ENCODE results near the gene SULT1B1.
"Not testable (repeated sequence)": the region's sequence is repeated elsewhere in the genome, so short reads cannot be mapped to it uniquely, and the experiment has no call there.

The SULT1B1 gene

DNA sequence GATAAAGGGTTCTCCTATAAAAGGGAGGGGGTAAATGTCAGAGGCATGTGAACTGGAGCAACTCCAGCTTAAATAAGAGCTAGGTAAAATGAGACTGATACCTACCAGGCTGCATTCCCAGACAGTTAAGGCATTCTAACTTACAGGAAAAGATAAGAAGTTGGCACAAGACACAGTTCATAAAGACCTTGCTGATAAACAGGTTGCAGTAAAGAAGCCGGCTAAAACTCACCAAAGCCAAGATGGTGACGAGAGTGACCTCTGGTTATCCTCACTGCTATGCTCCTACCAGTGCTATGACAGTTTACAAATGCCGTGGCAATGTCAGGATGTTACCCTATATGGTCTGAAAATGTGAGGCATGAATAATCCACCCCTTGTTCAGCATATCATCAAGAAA, 13.1 kb upstream of the SULT1B1 start:
- H3K9ac ChIP-seq (ENCODE audit: low read length): no peak overlapping the region
- peak; percentile 2 to 53 for DNase-seq
- no peak overlapping the region for H3K4ac ChIP-seq (ENCODE audit: low read depth, low read length)
- no peaks in the 10 kb centered on the region for H3K27me3 ChIP-seq (ENCODE audit: insufficient read depth, low read length)
- no peak overlapping the region for H4K12ac ChIP-seq (ENCODE audit: low read depth, low read length)
- no peak overlapping the region for H2BK12ac ChIP-seq (ENCODE audit: low read length)
- no peak overlapping the region for H3K4me2 ChIP-seq (ENCODE audit: low read length)
- no peaks in the 10 kb centered on the region for H3K79me1 ChIP-seq (ENCODE audit: low read length)
- no peaks in the 10 kb centered on the region for H3K79me2 ChIP-seq (ENCODE audit: control insufficient read depth, insufficient read depth, low read length, poor library complexity)
- no peak overlapping the region for H2AK5ac ChIP-seq (ENCODE audit: low read length)
- H3K18ac ChIP-seq (ENCODE audit: low read length): no peak overlapping the region
- no peaks in the 10 kb centered on the region for H3K4me1 ChIP-seq (ENCODE audit: control insufficient read depth in 1 of 2, insufficient read depth in 2 of 2, low read length in 2 of 2)
- H3K27ac ChIP-seq (ENCODE audit: low read depth, low read length): peak overlapping the region; percentile 13
- peaks cover 2% of the 10 kb centered on the region for H3K9me3 ChIP-seq (ENCODE audit: insufficient read depth, low read depth, low read length)
- no peak overlapping the region for H2BK5ac ChIP-seq (ENCODE audit: low read depth, low read length, poor library complexity)
- no CpG with 5 or more reads among the region's 3 CpGs for WGBS (ENCODE audit: extremely low coverage, insufficient coverage, insufficient read length)
- H3K4me3 ChIP-seq (ENCODE audit: low read depth, low read length): no peak overlapping the region
- no peak overlapping the region for H2BK120ac ChIP-seq (ENCODE audit: insufficient read depth, low read length, poor library complexity)
- H3K23ac ChIP-seq (ENCODE audit: low read length): no peak overlapping the region
- H4K91ac ChIP-seq (ENCODE audit: low read depth, low read length): no peak overlapping the region
- H2AFZ ChIP-seq (ENCODE audit: insufficient read depth, low read length, poor library complexity): no peak overlapping the region
- no peak overlapping the region for H4K8ac ChIP-seq (ENCODE audit: low read depth, low read length)
- H3K14ac ChIP-seq (ENCODE audit: low read length): no peak overlapping the region
- H3K36me3 ChIP-seq (ENCODE audit: control insufficient read depth in 1 of 2, insufficient read depth in 2 of 2, low read length in 2 of 2): no peaks in the 10 kb centered on the region

GRCh38 chr4:69768554-69768953, 8.1 kb upstream of the SULT1B1 start:
- not testable (repeated sequence) for H3K4ac ChIP-seq (ENCODE audit: low read depth, low read length); H2AK5ac ChIP-seq (ENCODE audit: low read length); H2BK5ac ChIP-seq (ENCODE audit: low read depth, low read length, poor library complexity); H3K9me3 ChIP-seq (ENCODE audit: insufficient read depth, low read depth, low read length); H2BK12ac ChIP-seq (ENCODE audit: low read length); H3K4me2 ChIP-seq (ENCODE audit: low read length); H3K18ac ChIP-seq (ENCODE audit: low read length); H4K12ac ChIP-seq (ENCODE audit: low read depth, low read length); H3K27ac ChIP-seq (ENCODE audit: low read depth, low read length); H3K9ac ChIP-seq (ENCODE audit: low read length); H3K4me3 ChIP-seq (ENCODE audit: low read depth, low read length); H3K14ac ChIP-seq (ENCODE audit: low read length); H2AFZ ChIP-seq (ENCODE audit: insufficient read depth, low read length, poor library complexity); H3K27me3 ChIP-seq (ENCODE audit: insufficient read depth, low read length); H4K8ac ChIP-seq (ENCODE audit: low read depth, low read length); H3K23ac ChIP-seq (ENCODE audit: low read length); H3K79me1 ChIP-seq (ENCODE audit: low read length); DNase-seq; H3K79me2 ChIP-seq (ENCODE audit: control insufficient read depth, insufficient read depth, low read length, poor library complexity); H4K91ac ChIP-seq (ENCODE audit: low read depth, low read length); H2BK120ac ChIP-seq (ENCODE audit: insufficient read depth, low read length, poor library complexity); H3K4me1 ChIP-seq (ENCODE audit: control insufficient read depth in 1 of 2, insufficient read depth in 2 of 2, low read length in 2 of 2); H3K36me3 ChIP-seq (ENCODE audit: control insufficient read depth in 1 of 2, insufficient read depth in 2 of 2, low read length in 2 of 2)
- no CpG with 5 or more reads among the region's 3 CpGs for WGBS (ENCODE audit: extremely low coverage, insufficient coverage, insufficient read length)

- no peaks in the 10 kb centered on the region for H3K27me3 ChIP-seq (ENCODE audit: insufficient read depth, low read length)
- H3K79me2 ChIP-seq (ENCODE audit: control insufficient read depth, insufficient read depth, low read length, poor library complexity): no peaks in the 10 kb centered on the region
- no peak overlapping the region for H2AFZ ChIP-seq (ENCODE audit: insufficient read depth, low read length, poor library complexity)
- no peak overlapping the region for H4K12ac ChIP-seq (ENCODE audit: low read depth, low read length)
- no peak overlapping the region for H3K4me2 ChIP-seq (ENCODE audit: low read length)
- no peak overlapping the region for H3K4ac ChIP-seq (ENCODE audit: low read depth, low read length)
- no peak overlapping the region for H3K23ac ChIP-seq (ENCODE audit: low read length)
- H2BK12ac ChIP-seq (ENCODE audit: low read length): no peak overlapping the region
- no peak for DNase-seq
- no peak overlapping the region for H2BK5ac ChIP-seq (ENCODE audit: low read depth, low read length, poor library complexity)
- peaks cover 2% of the 10 kb centered on the region for H3K9me3 ChIP-seq (ENCODE audit: insufficient read depth, low read depth, low read length)
- H3K14ac ChIP-seq (ENCODE audit: low read length): no peak overlapping the region
- H2AK5ac ChIP-seq (ENCODE audit: low read length): no peak overlapping the region
- H3K79me1 ChIP-seq (ENCODE audit: low read length): no peaks in the 10 kb centered on the region
- H3K36me3 ChIP-seq (ENCODE audit: control insufficient read depth in 1 of 2, insufficient read depth in 2 of 2, low read length in 2 of 2): no peaks in the 10 kb centered on the region
- no peak overlapping the region for H3K4me3 ChIP-seq (ENCODE audit: low read depth, low read length)
- WGBS (ENCODE audit: extremely low coverage, insufficient coverage, insufficient read length): no CpG with 5 or more reads among the region's 1 CpG
- no peak overlapping the region for H3K18ac ChIP-seq (ENCODE audit: low read length)
- H2BK120ac ChIP-seq (ENCODE audit: insufficient read depth, low read length, poor library complexity): no peak overlapping the region
- no peak overlapping the region for H4K8ac ChIP-seq (ENCODE audit: low read depth, low read length)
- H3K4me1 ChIP-seq (ENCODE audit: control insufficient read depth in 1 of 2, insufficient read depth in 2 of 2, low read length in 2 of 2): no peaks in the 10 kb centered on the region
- H4K91ac ChIP-seq (ENCODE audit: low read depth, low read length): no peak overlapping the region
- H3K9ac ChIP-seq (ENCODE audit: low read length): no peak overlapping the region
- H3K27ac ChIP-seq (ENCODE audit: low read depth, low read length): no peak overlapping the region
These were observed 5.3 kb upstream of the SULT1B1 start for GRCh38 chr4:69765751-69766150.

DNA sequence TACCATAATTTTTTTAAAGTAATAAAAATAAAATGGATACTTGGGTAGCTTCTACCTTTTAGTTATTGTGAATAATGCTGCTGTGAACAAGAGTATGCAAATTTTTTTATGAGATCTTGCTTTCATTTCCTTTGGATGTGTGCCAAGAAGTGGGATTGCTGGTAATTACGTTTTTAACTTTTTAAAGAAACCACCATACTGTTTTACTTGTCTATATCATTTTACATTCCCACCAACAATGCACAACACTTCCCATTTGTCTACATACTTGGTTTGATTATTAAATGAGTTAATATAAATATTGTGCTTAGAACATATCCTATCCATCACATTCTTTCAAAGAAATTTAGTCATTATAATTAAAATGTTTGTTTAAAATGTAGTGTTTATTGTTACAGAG, 3.9 kb upstream of the SULT1B1 start:
- no peaks in the 10 kb centered on the region for H3K79me1 ChIP-seq (ENCODE audit: low read length)
- H3K4me2 ChIP-seq (ENCODE audit: low read length): no peak overlapping the region
- no peaks in the 10 kb centered on the region for H3K4me1 ChIP-seq (ENCODE audit: control insufficient read depth in 1 of 2, insufficient read depth in 2 of 2, low read length in 2 of 2)
- H2BK12ac ChIP-seq (ENCODE audit: low read length): no peak overlapping the region
- H4K12ac ChIP-seq (ENCODE audit: low read depth, low read length): no peak overlapping the region
- no peaks in the 10 kb centered on the region for H3K36me3 ChIP-seq (ENCODE audit: control insufficient read depth in 1 of 2, insufficient read depth in 2 of 2, low read length in 2 of 2)
- H2BK120ac ChIP-seq (ENCODE audit: insufficient read depth, low read length, poor library complexity): no peak overlapping the region
- H4K8ac ChIP-seq (ENCODE audit: low read depth, low read length): no peak overlapping the region
- H2AFZ ChIP-seq (ENCODE audit: insufficient read depth, low read length, poor library complexity): no peak overlapping the region
- H3K9me3 ChIP-seq (ENCODE audit: insufficient read depth, low read depth, low read length): no peaks in the 10 kb centered on the region
- no peak overlapping the region for H2BK5ac ChIP-seq (ENCODE audit: low read depth, low read length, poor library complexity)
- no peak for DNase-seq
- H3K23ac ChIP-seq (ENCODE audit: low read length): no peak overlapping the region
- H3K79me2 ChIP-seq (ENCODE audit: control insufficient read depth, insufficient read depth, low read length, poor library complexity): no peaks in the 10 kb centered on the region
- no peak overlapping the region for H3K14ac ChIP-seq (ENCODE audit: low read length)
- H3K4me3 ChIP-seq (ENCODE audit: low read depth, low read length): no peak overlapping the region
- no peak overlapping the region for H3K18ac ChIP-seq (ENCODE audit: low read length)
- no peak overlapping the region for H2AK5ac ChIP-seq (ENCODE audit: low read length)
- no peak overlapping the region for H4K91ac ChIP-seq (ENCODE audit: low read depth, low read length)
- H3K9ac ChIP-seq (ENCODE audit: low read length): no peak overlapping the region
- H3K27ac ChIP-seq (ENCODE audit: low read depth, low read length): no peak overlapping the region
- no peak overlapping the region for H3K4ac ChIP-seq (ENCODE audit: low read depth, low read length)
- WGBS (ENCODE audit: extremely low coverage, insufficient coverage, insufficient read length): no CpG with 5 or more reads among the region's 1 CpG
- no peaks in the 10 kb centered on the region for H3K27me3 ChIP-seq (ENCODE audit: insufficient read depth, low read length)

Data from trophoblast cell (in vitro differentiated cells and primary cell).